ENCODE measurements around the gene NCOR2. TPM values are rescaled to one million over a fixed set of nuclear protein-coding genes. Genes with fewer than 3 reads are reported as not detected.

The NCOR2 gene
- total and polyA plus RNA-seq, 11 donors, result 62.1 to 184 (median 127) TPM

GRCh38 chr12:124583854-124584253 lies 16.4 kb upstream of the NCOR2 start:
- intact Hi-C loops (cut with DNase I), result loop anchor here in 1 of 10 donors (10.0 kb wide), 1 partner anchor 71 kb away; no protein-coding TSS in a partner anchor
- no peak for DNase-seq
- no peak for ATAC-seq
- H3K36me3 ChIP-seq, result no peaks in the 10 kb centered on the region
- H3K4me1 ChIP-seq, result peaks cover 0 to 29% (median 13%) of the 10 kb centered on the region in 12 donors
- WGBS, 4 donors, result 95 to 98% (median 96%) methylated on average over 10 of the region's 10 CpGs
- H3K27me3 ChIP-seq, result no peaks in the 10 kb centered on the region
- TF ChIP-seq, protein P1, sequence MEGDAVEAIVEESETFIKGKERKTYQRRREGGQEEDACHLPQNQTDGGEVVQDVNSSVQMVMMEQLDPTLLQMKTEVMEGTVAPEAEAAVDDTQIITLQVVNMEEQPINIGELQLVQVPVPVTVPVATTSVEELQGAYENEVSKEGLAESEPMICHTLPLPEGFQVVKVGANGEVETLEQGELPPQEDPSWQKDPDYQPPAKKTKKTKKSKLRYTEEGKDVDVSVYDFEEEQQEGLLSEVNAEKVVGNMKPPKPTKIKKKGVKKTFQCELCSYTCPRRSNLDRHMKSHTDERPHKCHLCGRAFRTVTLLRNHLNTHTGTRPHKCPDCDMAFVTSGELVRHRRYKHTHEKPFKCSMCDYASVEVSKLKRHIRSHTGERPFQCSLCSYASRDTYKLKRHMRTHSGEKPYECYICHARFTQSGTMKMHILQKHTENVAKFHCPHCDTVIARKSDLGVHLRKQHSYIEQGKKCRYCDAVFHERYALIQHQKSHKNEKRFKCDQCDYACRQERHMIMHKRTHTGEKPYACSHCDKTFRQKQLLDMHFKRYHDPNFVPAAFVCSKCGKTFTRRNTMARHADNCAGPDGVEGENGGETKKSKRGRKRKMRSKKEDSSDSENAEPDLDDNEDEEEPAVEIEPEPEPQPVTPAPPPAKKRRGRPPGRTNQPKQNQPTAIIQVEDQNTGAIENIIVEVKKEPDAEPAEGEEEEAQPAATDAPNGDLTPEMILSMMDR (IDR thresholded peaks at IDR 0.05), result no peak
- no peak for TF ChIP-seq POLR2A (IDR thresholded peaks at IDR 0.05)
- no peak overlapping the region for H3K4me3 ChIP-seq
- H3K27ac ChIP-seq, result no peak overlapping the region
- H3K9me3 ChIP-seq, result peaks cover 0 to 5% (median 0%) of the 10 kb centered on the region in 12 donors

GRCh38 chr12:124582108-124582424 lies 14.7 kb upstream of the NCOR2 start:
- 36 to 54% (median 48%) methylated on average over 5 of the region's 5 CpGs for WGBS, 4 donors
- H3K4me3 ChIP-seq, result no peak overlapping the region
- peak; percentile 60 to 80 (median 70) for ATAC-seq
- peak overlapping the region in 4 of 12 donors; percentile 12 to 52 (median 29) for H3K27ac ChIP-seq
- intact Hi-C loops (cut with DNase I), result loop anchor here in 1 of 10 donors (10.0 kb wide), 1 partner anchor 73 kb away; no protein-coding TSS in a partner anchor
- peaks cover 0 to 8% (median 0%) of the 10 kb centered on the region in 12 donors for H3K9me3 ChIP-seq
- H3K4me1 ChIP-seq, result peaks cover 0 to 11% (median 7%) of the 10 kb centered on the region in 12 donors
- H3K36me3 ChIP-seq, result no peaks in the 10 kb centered on the region
- H3K27me3 ChIP-seq, result no peaks in the 10 kb centered on the region
- peak in 2 of 5 donors; percentile 41 to 73 for DNase-seq
- TF ChIP-seq POLR2A (IDR thresholded peaks at IDR 0.05), result no peak
- TF ChIP-seq, protein P1 (IDR thresholded peaks at IDR 0.05), result no peak

DNA sequence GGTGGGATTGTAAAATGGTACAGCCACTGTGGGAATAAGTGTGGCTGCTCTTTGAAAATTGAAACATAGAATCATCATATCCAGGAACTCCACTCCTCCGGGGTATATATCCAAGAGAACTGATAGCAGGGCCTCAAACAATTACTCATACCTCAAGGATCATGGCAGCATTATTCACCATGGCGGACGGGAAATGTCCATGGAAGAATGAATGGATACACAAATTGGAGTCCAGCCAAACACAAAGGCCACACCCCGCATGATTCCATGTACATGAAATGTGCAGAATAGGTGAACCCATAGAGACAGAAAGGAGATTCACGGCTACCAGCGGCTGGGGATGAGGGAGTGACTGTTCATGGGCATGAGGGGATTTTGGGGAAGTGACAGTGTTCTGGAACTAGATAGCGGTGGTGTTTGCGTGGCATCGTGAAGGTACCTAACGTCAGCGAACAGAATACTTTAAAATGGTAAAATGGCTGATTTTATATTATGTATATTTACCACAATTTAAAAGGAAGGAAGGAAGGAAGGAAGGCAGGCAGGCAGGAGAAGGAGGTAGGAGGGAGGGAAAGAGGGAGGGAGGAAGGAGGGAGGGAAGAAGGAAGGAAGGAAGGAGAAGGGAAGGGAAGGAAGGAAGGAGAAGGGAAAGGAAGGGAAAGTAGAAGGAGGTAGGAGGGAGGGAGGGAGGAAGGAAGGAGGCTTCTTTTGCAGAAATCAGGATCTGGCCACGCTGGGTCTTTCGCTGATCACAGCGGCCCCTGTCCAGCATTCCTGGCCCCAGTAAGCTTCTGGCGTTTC lies 14.1 kb upstream of the NCOR2 start:
- TF ChIP-seq, protein P1 (IDR thresholded peaks at IDR 0.05), result no peak
- no peak for TF ChIP-seq POLR2A (IDR thresholded peaks at IDR 0.05)
- peak overlapping the region in 2 of 12 donors; percentile 34 to 52 for H3K27ac ChIP-seq

DNA sequence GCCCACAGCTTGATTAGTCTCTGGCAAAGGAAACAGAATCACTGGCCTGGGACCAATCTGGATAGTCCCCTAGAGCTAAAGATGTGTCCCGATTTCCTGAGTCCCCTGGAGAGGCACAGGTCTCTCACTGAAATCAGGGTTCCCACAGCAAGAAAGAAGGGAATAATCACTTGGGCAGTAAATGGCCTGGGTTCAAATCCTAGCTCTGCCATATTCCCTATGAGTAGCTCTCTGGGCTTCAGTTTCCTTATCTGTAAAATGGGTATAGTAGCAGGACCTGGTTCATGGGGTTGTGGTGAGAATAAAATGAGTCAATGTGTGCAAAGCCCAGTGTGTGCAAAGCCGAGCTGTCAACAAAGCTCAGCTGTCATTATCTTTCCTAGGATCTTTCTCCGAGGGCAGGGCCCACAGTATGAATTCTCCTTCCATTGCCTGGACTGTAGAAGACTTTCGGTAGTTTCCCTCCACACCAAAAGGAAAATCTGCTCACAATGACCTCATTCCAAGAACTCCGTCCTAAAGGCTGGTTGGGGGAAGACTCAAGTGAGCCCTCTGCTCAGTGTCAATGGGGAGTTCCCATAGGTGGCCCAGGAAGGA lies 12.6 kb upstream of the NCOR2 start:
- Histone ChIP-seq H3K27me3 (no peaks in the 10 kb centered on the region), H3K4me3 (no peak overlapping the region), H3K36me3 (no peaks in the 10 kb centered on the region), H3K4me1 (peaks cover 0 to 11% (median 7%) of the 10 kb centered on the region in 12 donors), H3K9me3 (peaks cover 0 to 14% (median 3%) of the 10 kb centered on the region in 12 donors), H3K27ac (no peak overlapping the region)
- TF ChIP-seq, protein P1 (IDR thresholded peaks at IDR 0.05), result no peak
- TF ChIP-seq POLR2A (IDR thresholded peaks at IDR 0.05), result no peak
- 92 to 94% (median 93%) methylated on average over 5 of the region's 5 CpGs for WGBS, 4 donors
- ATAC-seq (no peak), DNase-seq (no peak)
- intact Hi-C loops (cut with DNase I), result loop anchor here in 3 of 10 donors (5.0 to 10.0 kb wide), 3 partner anchors 37 to 75 kb away; no protein-coding TSS in a partner anchor

More for the DNA sequence above, 14.1 kb upstream of the NCOR2 start:
- ATAC-seq (no peak), DNase-seq (no peak)
- 71 to 77% (median 74%) methylated on average over 15 of the region's 15 CpGs for WGBS, 4 donors
- Histone ChIP-seq H3K9me3 (peaks cover 0 to 13% (median 3%) of the 10 kb centered on the region in 12 donors), H3K4me1 (peaks cover 0 to 11% (median 7%) of the 10 kb centered on the region in 12 donors), H3K4me3 (no peak overlapping the region), H3K36me3 (no peaks in the 10 kb centered on the region), H3K27me3 (no peaks in the 10 kb centered on the region)
- intact Hi-C loops (cut with DNase I), result loop anchor here in 1 of 10 donors (10.0 kb wide), 1 partner anchor 73 kb away; no protein-coding TSS in a partner anchor

Measured in heart left ventricle (tissue), 16 donors.